Ovary (tissue), 3 donors: ENCODE data around the gene CHRD.

ENCODE experiments used
- CTCF ChIP-seq, 3 donors: fragments of 450-650 bp in 2 of 3; fragments of 200-600 bp in 1 of 3; IDR thresholded peaks; one replicate each; pipeline versions ENCODE4 v1.5.1 to v1.8.0; 2016 to 2022; ENCODE audit warnings: antibody characterized with exemption in 3 of 3, mild to moderate bottlenecking in 1 of 3
- POLR2A ChIP-seq: fragments of 450-650 bp; IDR thresholded peaks from one replicate; pipeline ENCODE4 v1.6.1; 2017; ENCODE audit warnings: antibody characterized with exemption, mild to moderate bottlenecking, moderate library complexity
- donor health status: DM: no; HTN: no; CAD: no.

GRCh38 chr3:184358921-184359350 lies 20.9 kb upstream of the CHRD start:
- TF ChIP-seq CTCF (IDR thresholded peaks at IDR 0.05) (no peak), POLR2A (no peak)
